ENCODE data around the gene ALMS1. TPM values are rescaled to one million over a fixed set of nuclear protein-coding genes. Genes with fewer than 3 reads are reported as not detected.
A peak's percentile ranks its signal among the peaks of the same experiment; 100 is the strongest.
"Not testable (repeated sequence)": the region's sequence is repeated elsewhere in the genome, so short reads cannot be mapped to it uniquely, and the experiment has no call there.

The ALMS1 gene
- total RNA-seq, 1 experiment from 2014 or later: 37.3 TPM

DNA sequence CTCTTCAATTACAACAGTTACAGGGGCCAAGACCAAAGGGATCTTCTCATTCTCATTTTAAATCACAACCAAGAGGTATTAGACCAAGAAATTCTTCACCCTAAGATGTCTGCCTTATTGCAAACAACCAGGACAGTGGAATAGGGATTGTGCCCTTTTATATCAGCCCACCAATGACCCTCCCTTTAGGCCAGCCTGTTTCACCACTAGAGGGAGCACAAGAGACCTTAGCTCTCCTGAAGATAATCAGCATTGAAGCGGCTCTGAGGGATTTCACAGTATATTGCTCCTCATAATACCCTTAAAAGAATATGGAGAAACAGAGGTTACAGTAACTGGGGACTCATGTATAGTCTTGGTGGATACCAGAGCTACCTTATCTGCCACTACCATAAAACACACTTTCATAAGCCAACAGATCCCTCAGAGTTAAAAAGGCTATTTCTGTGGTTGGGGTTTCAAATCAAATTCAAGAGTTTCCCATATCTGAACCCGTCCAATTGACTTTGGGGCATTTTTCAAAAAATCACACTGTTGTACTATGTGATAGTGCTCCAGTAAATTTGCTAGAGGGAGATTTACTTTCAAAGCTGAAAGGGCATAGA, 245.1 kb downstream of the ALMS1 start:
- H3K36me3 ChIP-seq (ENCODE audit: insufficient read depth, low read length, poor library complexity, severe bottlenecking); H3K4me3 ChIP-seq (ENCODE audit: low read depth, low read length, poor library complexity, severe bottlenecking); intact Hi-C loops (cut with micrococcal nuclease; ENCODE audit: unreplicated experiment); H3K9me3 ChIP-seq (ENCODE audit: low read depth, low read length, poor library complexity, severe bottlenecking); H3K27me3 ChIP-seq (replicated peaks; ENCODE audit: insufficient read depth, low read depth, low read length, poor library complexity); BruUV-seq (replicated peaks); POLR2A ChIA-PET (ENCODE audit: low non-redundant PET); H3K4me1 ChIP-seq (ENCODE audit: insufficient read depth, low read length, poor library complexity, severe bottlenecking); CTCF ChIA-PET; H3K27ac ChIP-seq (ENCODE audit: low read depth, low read length, poor library complexity, severe bottlenecking): not testable (repeated sequence)
- DNase-seq (ENCODE audit: low spot score): peak; percentile 26
- TF ChIP-seq CTCF (conservative IDR thresholded peaks at IDR 0.05; ENCODE audit: low read depth, low read length): peak; percentile 70

- POLR2A ChIA-PET (ENCODE audit: low non-redundant PET); H3K4me3 ChIP-seq (ENCODE audit: low read depth, low read length, poor library complexity, severe bottlenecking); H3K27ac ChIP-seq (ENCODE audit: low read depth, low read length, poor library complexity, severe bottlenecking); H3K9me3 ChIP-seq (ENCODE audit: low read depth, low read length, poor library complexity, severe bottlenecking); DNase-seq (ENCODE audit: low spot score); BruUV-seq (replicated peaks); H3K36me3 ChIP-seq (ENCODE audit: insufficient read depth, low read length, poor library complexity, severe bottlenecking); H3K27me3 ChIP-seq (replicated peaks; ENCODE audit: insufficient read depth, low read depth, low read length, poor library complexity); H3K4me1 ChIP-seq (ENCODE audit: insufficient read depth, low read length, poor library complexity, severe bottlenecking); intact Hi-C loops (cut with micrococcal nuclease; ENCODE audit: unreplicated experiment): not testable (repeated sequence)
- CTCF ChIA-PET: interaction anchor here (0.7 kb wide), 1 partner anchor 671 kb away, joined by 5 read pairs; no protein-coding TSS in a partner anchor
Observed at GRCh38 chr2:73636977-73637376, 251.3 kb downstream of the ALMS1 start.

GRCh38 chr2:73638429-73638828, 252.8 kb downstream of the ALMS1 start:
- POLR2A ChIA-PET (ENCODE audit: low non-redundant PET): no interaction called here
- BruUV-seq (replicated peaks): no TSS peak
- intact Hi-C loops (cut with micrococcal nuclease; ENCODE audit: unreplicated experiment): no loop called here

More at GRCh38 chr2:73638429-73638828, 252.8 kb downstream of the ALMS1 start:
- CTCF ChIA-PET: no interaction called here
- no peak for DNase-seq (ENCODE audit: low spot score)
- H3K27me3 ChIP-seq (replicated peaks; ENCODE audit: insufficient read depth, low read depth, low read length, poor library complexity): no peaks in the 10 kb centered on the region
- no peaks in the 10 kb centered on the region for H3K4me1 ChIP-seq (ENCODE audit: insufficient read depth, low read length, poor library complexity, severe bottlenecking)
- no peak for TF ChIP-seq CTCF (conservative IDR thresholded peaks at IDR 0.05; ENCODE audit: low read depth, low read length)
- TF ChIP-seq EZH2 (IDR thresholded peaks at IDR 0.05; ENCODE audit: borderline replicate concordance, low read depth, low read length, poor library complexity, severe bottlenecking): no peak
- no peak overlapping the region for H3K4me3 ChIP-seq (ENCODE audit: low read depth, low read length, poor library complexity, severe bottlenecking)
- no peaks in the 10 kb centered on the region for H3K36me3 ChIP-seq (ENCODE audit: insufficient read depth, low read length, poor library complexity, severe bottlenecking)
- H3K9me3 ChIP-seq (ENCODE audit: low read depth, low read length, poor library complexity, severe bottlenecking): no peaks in the 10 kb centered on the region
- no peak overlapping the region for H3K27ac ChIP-seq (ENCODE audit: low read depth, low read length, poor library complexity, severe bottlenecking)
